Measurements from ENCODE around the gene AIM2. TPM values are rescaled to one million over a fixed set of nuclear protein-coding genes. Genes with fewer than 3 reads are reported as not detected.
A peak's percentile ranks its signal among the peaks of the same experiment; 100 is the strongest.
"Not testable (repeated sequence)": the region's sequence is repeated elsewhere in the genome, so short reads cannot be mapped to it uniquely, and the experiment has no call there.

AIM2 gene
- total RNA-seq, 2 donors from 2014 or later, result 0.80 TPM; not detected in 1

DNA sequence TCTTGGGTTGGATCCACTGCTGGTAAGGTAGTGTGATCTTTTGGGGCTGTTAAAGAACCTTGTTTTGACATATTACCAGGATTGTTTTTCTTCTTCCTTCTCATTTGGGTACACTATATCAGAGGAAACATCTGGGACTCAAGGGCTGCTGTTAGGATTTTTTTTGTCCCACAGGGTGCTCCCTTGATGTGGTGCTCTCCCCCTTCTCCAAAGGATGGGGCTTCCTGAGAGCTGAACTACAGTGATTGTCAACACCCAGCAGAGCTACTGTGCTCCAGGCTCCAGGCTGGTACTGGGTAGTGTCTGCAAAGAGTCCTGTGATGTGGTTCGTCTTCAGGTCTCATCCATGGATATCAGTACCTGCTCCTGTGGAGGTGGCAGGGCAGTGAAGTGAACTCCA is 46.3 kb downstream of the AIM2 start:
- Histone ChIP-seq H3K27ac (no peak overlapping the region), H3K36me3 (no peaks in the 10 kb centered on the region), H3K9me3 (no peaks in the 10 kb centered on the region), H3K27me3 (replicated peaks; ENCODE audit: insufficient read depth) (no peaks in the 10 kb centered on the region), H3K4me1 (replicated peaks) (no peaks in the 10 kb centered on the region), H3K4me3 (no peak overlapping the region)
- TF ChIP-seq POLR2A (IDR thresholded peaks at IDR 0.05) (no peak), POLR2AphosphoS5 (IDR thresholded peaks at IDR 0.05) (no peak)
- TF ChIP-seq, protein P1, sequence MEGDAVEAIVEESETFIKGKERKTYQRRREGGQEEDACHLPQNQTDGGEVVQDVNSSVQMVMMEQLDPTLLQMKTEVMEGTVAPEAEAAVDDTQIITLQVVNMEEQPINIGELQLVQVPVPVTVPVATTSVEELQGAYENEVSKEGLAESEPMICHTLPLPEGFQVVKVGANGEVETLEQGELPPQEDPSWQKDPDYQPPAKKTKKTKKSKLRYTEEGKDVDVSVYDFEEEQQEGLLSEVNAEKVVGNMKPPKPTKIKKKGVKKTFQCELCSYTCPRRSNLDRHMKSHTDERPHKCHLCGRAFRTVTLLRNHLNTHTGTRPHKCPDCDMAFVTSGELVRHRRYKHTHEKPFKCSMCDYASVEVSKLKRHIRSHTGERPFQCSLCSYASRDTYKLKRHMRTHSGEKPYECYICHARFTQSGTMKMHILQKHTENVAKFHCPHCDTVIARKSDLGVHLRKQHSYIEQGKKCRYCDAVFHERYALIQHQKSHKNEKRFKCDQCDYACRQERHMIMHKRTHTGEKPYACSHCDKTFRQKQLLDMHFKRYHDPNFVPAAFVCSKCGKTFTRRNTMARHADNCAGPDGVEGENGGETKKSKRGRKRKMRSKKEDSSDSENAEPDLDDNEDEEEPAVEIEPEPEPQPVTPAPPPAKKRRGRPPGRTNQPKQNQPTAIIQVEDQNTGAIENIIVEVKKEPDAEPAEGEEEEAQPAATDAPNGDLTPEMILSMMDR (IDR thresholded peaks at IDR 0.05), result no peak
- WGBS, result 92% methylated on average over 1 of the region's 1 CpG
- DNase-seq (ENCODE audit: low spot score), result no peak
- intact Hi-C loops (cut with DNase I), result no loop called here

DNA sequence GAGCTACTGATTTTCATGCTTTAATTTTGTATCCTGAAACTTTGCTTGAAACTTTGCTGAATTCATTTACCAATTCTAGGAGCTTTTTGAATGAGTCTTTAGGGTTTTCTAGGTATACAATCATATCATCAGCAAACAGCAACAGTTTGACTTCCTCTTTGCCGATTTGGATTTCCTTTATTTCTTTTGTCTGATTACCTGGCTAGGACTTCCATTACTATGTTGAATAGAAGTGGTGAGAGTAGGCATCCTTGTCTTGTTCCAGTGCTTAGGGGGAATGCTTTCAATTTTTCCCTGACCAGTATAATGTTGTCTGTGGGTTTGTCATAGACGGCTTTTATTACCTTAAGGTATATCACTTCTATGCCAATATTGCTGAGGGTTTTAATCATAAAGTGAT is 49.7 kb downstream of the AIM2 start:
- H3K27ac ChIP-seq; H3K4me1 ChIP-seq (replicated peaks); H3K9me3 ChIP-seq; H3K36me3 ChIP-seq; intact Hi-C loops (cut with DNase I); DNase-seq (ENCODE audit: low spot score); H3K27me3 ChIP-seq (replicated peaks; ENCODE audit: insufficient read depth); H3K4me3 ChIP-seq: not testable (repeated sequence)
- 76% methylated on average over 2 of the region's 2 CpGs for WGBS

DNA sequence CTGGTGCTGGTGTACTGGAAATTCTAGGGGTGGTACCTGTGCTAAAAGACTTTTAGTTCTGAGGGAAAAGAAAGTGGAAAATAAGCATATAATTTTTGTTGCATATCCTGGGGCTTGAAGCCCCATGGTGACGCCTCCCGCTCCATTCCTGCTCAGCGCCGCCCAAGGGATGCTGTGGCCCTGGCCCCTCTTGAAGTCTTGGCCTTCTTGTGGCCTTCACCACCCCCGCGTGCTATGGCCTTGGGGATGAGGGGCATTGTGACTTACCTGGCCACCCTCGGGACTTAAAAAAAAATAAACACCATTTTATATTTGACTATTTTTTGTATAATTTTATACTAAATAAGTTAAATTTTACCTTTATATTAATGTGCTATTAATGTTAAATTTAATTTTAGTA is 51.5 kb downstream of the AIM2 start:
- Histone ChIP-seq H3K9me3 (no peaks in the 10 kb centered on the region), H3K36me3 (no peaks in the 10 kb centered on the region), H3K4me3 (no peak overlapping the region), H3K4me1 (replicated peaks) (no peaks in the 10 kb centered on the region), H3K27ac (no peak overlapping the region), H3K27me3 (replicated peaks; ENCODE audit: insufficient read depth) (no peaks in the 10 kb centered on the region)
- no peak for DNase-seq (ENCODE audit: low spot score)
- 95% methylated on average over 7 of the region's 7 CpGs for WGBS
- TF ChIP-seq POLR2A (IDR thresholded peaks at IDR 0.05), result no peak
- TF ChIP-seq, protein P1 (IDR thresholded peaks at IDR 0.05), result no peak
- no peak for TF ChIP-seq POLR2AphosphoS5 (IDR thresholded peaks at IDR 0.05)
- intact Hi-C loops (cut with DNase I), result no loop called here

DNA sequence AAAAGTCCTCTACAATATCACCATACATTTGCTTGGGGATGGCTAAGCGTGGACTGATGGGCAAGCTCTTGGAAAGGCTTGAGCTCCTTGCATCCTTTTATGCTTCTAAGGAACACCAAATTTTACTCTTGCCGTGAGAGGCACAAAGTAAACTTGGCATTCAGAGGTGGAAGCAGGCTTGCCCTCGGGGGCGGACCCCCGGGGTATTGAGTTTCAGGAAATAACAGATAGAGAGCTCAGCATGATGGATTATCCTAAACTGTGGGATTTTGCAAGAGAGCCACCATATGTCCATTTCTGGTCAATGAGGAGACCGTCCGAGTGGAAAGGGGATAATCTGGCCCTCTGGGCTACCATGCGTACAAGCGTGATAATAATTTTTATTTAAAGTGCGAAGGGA is 52.8 kb downstream of the AIM2 start:
- Histone ChIP-seq H3K27me3 (replicated peaks; ENCODE audit: insufficient read depth) (no peaks in the 10 kb centered on the region), H3K4me1 (replicated peaks) (no peaks in the 10 kb centered on the region)

DNA sequence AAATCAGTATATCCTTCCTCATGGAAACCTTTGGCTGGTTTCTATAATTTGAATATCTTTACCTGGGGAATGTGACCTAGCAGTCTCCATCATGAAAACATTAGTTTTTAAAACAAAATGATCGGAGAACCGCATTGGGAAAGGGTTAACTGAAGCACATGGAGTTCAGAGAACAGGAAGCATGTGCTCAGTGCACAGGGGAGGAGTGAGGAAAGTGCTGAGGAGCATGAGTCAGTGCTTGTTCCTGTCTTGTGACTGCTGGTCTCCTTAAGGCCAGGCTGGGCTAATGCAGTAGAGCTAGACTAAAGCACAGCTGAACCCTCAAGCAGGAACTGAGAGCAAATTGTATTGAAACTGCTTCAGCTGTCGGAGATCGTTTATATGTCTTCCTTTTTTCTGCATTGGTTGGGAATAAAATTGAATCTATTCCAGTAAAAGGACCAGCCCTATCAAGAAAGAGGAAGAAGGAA is 61.1 kb downstream of the AIM2 start:
- no peak overlapping the region for H3K27ac ChIP-seq
- intact Hi-C loops (cut with DNase I), result no loop called here
- H3K4me3 ChIP-seq, result no peak overlapping the region
- WGBS, result 72% methylated on average over 4 of the region's 4 CpGs
- H3K36me3 ChIP-seq, result no peaks in the 10 kb centered on the region
- no peaks in the 10 kb centered on the region for H3K4me1 ChIP-seq (replicated peaks)
- DNase-seq (ENCODE audit: low spot score), result peak; percentile 13
- H3K27me3 ChIP-seq (replicated peaks; ENCODE audit: insufficient read depth), result no peaks in the 10 kb centered on the region
- no peaks in the 10 kb centered on the region for H3K9me3 ChIP-seq
- TF ChIP-seq POLR2A (IDR thresholded peaks at IDR 0.05) (no peak), POLR2AphosphoS5 (IDR thresholded peaks at IDR 0.05) (peak; percentile 49)
- TF ChIP-seq, protein P1 (IDR thresholded peaks at IDR 0.05), result no peak

More for the DNA sequence above, 52.8 kb downstream of the AIM2 start:
- no peak for DNase-seq (ENCODE audit: low spot score)
- H3K36me3 ChIP-seq, result no peaks in the 10 kb centered on the region
- H3K9me3 ChIP-seq, result no peaks in the 10 kb centered on the region
- intact Hi-C loops (cut with DNase I), result no loop called here
- H3K4me3 ChIP-seq, result no peak overlapping the region
- WGBS, result 77% methylated on average over 10 of the region's 10 CpGs
- TF ChIP-seq POLR2AphosphoS5 (IDR thresholded peaks at IDR 0.05), result no peak
- TF ChIP-seq, protein P1 (IDR thresholded peaks at IDR 0.05), result no peak
- no peak for TF ChIP-seq POLR2A (IDR thresholded peaks at IDR 0.05)
- H3K27ac ChIP-seq, result no peak overlapping the region

Measured in prostate gland (tissue), 2 donors.